ENCODE data around the gene SIGLEC11. TPM values are rescaled to one million over a fixed set of nuclear protein-coding genes. Genes with fewer than 3 reads are reported as not detected.

Gene SIGLEC11
- total and polyA plus RNA-seq, 12 donors = 11.2 to 180 (median 50.5) TPM

DNA sequence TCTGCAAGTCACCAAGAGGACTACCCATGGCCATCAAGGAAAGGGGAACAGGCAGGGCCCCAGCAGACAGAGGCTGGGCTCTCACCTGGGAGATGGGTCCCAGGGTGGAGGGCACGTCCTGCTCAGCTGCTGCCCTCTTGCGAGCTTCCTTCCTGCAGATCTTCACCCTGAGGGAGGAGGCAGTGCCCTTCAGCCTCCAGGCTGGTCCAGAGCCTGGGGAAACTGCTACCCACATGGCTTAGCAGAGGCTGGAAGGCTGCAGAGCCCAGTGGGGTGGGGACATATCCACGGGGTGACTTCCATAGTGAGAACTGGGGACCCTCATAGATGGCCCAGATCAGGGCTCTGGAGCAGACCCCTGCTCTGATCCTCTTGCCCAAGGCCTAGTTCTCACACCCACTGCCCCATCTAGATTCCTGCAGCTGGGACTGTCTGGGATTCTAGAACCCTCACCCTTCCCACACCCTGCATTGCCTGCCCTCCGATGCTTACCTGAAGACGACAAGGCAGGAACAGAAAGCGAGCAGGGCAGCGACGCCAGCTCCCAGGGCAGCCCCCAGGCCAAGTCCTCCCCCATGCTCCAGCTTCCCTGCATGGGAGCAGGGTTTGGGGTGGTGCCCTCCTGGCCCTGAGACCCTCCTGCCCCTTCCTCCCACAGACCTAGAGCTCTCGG lies 9.0 kb downstream of the SIGLEC11 start:
- intact Hi-C loops (cut with DNase I) = no loop called here
- peak in 1 of 7 donors; percentile 16 for DNase-seq
- Histone ChIP-seq H3K4me1 (replicated peaks in 1 of 2) (peaks cover 44 to 62% of the 10 kb centered on the region in 2 donors), H3K36me3 (replicated peaks in 1 of 2) (peaks cover 0 to 5% of the 10 kb centered on the region in 2 donors), H3K27me3 (no peaks in the 10 kb centered on the region), H3K27ac (peak overlapping the region in 4 of 5 donors; percentile 39 to 91 (median 86)), H3K4me3 (peak overlapping the region in 1 of 4 donors; percentile 33), H3K9me3 (replicated peaks in 1 of 3) (no peaks in the 10 kb centered on the region)
- TF ChIP-seq POLR2A (IDR thresholded peaks at IDR 0.05) = no peak
- TF ChIP-seq, protein P1, sequence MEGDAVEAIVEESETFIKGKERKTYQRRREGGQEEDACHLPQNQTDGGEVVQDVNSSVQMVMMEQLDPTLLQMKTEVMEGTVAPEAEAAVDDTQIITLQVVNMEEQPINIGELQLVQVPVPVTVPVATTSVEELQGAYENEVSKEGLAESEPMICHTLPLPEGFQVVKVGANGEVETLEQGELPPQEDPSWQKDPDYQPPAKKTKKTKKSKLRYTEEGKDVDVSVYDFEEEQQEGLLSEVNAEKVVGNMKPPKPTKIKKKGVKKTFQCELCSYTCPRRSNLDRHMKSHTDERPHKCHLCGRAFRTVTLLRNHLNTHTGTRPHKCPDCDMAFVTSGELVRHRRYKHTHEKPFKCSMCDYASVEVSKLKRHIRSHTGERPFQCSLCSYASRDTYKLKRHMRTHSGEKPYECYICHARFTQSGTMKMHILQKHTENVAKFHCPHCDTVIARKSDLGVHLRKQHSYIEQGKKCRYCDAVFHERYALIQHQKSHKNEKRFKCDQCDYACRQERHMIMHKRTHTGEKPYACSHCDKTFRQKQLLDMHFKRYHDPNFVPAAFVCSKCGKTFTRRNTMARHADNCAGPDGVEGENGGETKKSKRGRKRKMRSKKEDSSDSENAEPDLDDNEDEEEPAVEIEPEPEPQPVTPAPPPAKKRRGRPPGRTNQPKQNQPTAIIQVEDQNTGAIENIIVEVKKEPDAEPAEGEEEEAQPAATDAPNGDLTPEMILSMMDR (IDR thresholded peaks at IDR 0.05) = no peak
- WGBS, 4 donors = 25 to 49% (median 39%) methylated on average over 4 to 9 of the region's 9 CpGs

DNA sequence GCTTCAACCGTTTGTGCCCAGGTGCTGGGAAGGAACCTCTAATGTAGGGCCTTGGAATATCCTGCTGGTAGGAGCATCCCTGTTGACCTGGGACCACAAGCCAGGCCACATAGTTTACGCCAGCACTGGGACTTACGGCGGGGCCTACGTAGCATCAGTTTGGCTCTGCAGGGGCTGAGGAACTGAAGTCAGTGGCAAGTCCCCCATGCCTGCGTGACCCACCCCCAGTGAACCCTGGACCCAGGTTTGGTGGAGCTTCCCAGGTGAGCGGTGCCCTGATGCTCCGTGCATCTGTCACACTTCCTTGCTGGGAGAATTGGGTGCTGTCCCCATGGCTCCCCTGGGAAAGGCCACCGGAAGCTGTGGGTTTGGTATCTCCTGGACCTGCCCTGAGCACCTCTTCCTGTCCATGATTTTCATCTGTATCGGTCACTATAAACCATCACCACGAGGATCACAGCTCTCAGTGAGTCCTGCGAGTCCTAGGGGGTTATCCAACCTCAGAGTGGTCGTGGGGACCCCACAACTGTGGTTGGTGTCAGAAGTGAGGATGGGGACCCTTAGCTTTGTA lies 9.9 kb downstream of the SIGLEC11 start:
- DNase-seq = peak in 1 of 7 donors; percentile 12
- H3K4me3 ChIP-seq = no peak overlapping the region
- intact Hi-C loops (cut with DNase I) = no loop called here
- WGBS, 4 donors = 72 to 77% (median 74%) methylated on average over 6 to 13 of the region's 13 CpGs
- H3K4me1 ChIP-seq (replicated peaks in 1 of 2) = peaks cover 44 to 53% of the 10 kb centered on the region in 2 donors
- H3K27me3 ChIP-seq = no peaks in the 10 kb centered on the region
- TF ChIP-seq POLR2A (IDR thresholded peaks at IDR 0.05) = no peak
- TF ChIP-seq, protein P1 (IDR thresholded peaks at IDR 0.05) = no peak
- H3K27ac ChIP-seq = peak overlapping the region in 2 of 5 donors; percentile 85 to 87
- peaks cover 0 to 5% of the 10 kb centered on the region in 2 donors for H3K36me3 ChIP-seq (replicated peaks in 1 of 2)
- no peaks in the 10 kb centered on the region for H3K9me3 ChIP-seq (replicated peaks in 1 of 3)

DNA sequence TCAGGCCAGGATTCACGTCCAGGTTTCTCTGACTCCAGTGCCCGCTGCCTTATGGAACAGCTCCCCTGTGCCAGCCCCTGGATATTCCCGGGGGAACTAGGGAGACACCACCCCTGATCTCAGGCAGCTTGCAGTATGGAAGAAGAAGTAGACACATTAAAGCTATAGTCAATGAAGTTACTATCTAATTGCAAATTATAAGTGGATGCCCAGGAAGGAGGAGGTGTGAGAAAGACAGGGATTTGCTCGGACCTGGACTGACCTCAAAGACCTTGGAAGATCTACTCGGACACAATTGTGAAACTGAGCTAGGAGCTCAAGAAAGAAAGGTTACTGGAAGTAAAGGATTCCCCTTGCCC lies 10.4 kb downstream of the SIGLEC11 start:
- H3K27me3 ChIP-seq = no peaks in the 10 kb centered on the region
- DNase-seq = no peak
- H3K4me1 ChIP-seq (replicated peaks in 1 of 2) = peaks cover 41 to 48% of the 10 kb centered on the region in 2 donors
- no peak overlapping the region for H3K4me3 ChIP-seq
- H3K36me3 ChIP-seq (replicated peaks in 1 of 2) = peaks cover 0 to 5% of the 10 kb centered on the region in 2 donors
- 64 to 72% (median 70%) methylated on average over 5 of the region's 5 CpGs for WGBS, 4 donors
- no peaks in the 10 kb centered on the region for H3K9me3 ChIP-seq (replicated peaks in 1 of 3)
- peak overlapping the region in 1 of 5 donors; percentile 1 for H3K27ac ChIP-seq
- TF ChIP-seq, protein P1 (IDR thresholded peaks at IDR 0.05) = no peak
- no peak for TF ChIP-seq POLR2A (IDR thresholded peaks at IDR 0.05)
- intact Hi-C loops (cut with DNase I) = no loop called here

DNA sequence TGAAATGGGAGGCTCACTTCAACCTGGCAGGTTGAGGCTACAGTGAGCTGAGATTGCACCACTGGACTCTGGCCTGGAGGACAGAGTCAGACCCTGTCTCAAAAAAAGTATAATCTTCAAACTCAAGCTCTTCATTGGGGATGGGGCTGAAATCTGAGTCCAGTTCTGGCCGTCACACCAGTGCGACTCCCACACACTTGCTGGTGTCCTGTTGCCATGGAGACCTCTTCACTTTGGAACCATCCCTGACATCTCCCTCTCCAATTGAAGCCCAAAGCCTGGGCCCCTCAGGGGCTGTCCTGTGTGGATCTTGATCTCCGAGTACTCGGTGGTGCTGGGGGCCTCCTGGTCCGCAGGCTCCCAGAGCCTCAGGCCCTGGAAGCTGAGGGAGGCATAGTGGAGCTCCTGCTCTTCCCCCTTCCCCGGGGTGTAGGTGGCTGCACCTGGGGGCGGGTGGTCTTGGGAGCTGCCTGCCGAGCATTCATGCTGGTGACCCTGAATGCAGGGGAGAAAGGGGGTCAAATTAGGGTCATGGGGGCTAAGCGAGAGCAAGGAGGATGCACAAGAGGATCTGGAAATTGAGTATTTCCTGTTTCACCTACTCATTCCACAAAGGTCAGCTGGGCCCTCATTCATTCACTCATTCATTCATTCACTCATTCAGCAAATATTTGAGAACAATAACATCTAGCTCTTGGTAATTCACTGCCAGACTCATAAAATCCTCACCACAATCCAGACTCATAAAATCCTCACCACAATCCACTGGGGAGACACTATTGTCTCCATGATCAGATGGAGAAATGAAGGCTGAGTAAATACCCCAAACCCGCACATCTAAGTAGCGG lies 11.0 kb downstream of the SIGLEC11 start:
- H3K27me3 ChIP-seq = no peaks in the 10 kb centered on the region
- WGBS, 4 donors = 76 to 84% (median 81%) methylated on average over 9 to 11 of the region's 11 CpGs
- no peaks in the 10 kb centered on the region for H3K9me3 ChIP-seq (replicated peaks in 1 of 3)
- H3K36me3 ChIP-seq (replicated peaks in 1 of 2) = peaks cover 0 to 5% of the 10 kb centered on the region in 2 donors
- intact Hi-C loops (cut with DNase I) = no loop called here
- H3K4me3 ChIP-seq = no peak overlapping the region
- peaks cover 35 to 42% of the 10 kb centered on the region in 2 donors for H3K4me1 ChIP-seq (replicated peaks in 1 of 2)
- no peak for TF ChIP-seq POLR2A (IDR thresholded peaks at IDR 0.05)
- TF ChIP-seq, protein P1 (IDR thresholded peaks at IDR 0.05) = no peak
- DNase-seq = peak in 1 of 7 donors; percentile 7
- H3K27ac ChIP-seq = peak overlapping the region in 1 of 5 donors; percentile 1

Measured in adrenal gland (tissue), 12 donors.